GM12878 (cell line): ENCODE results near the gene GCH1.

Experiments
- CTCF ChIP-seq, 3 experiments: IDR thresholded peaks in 2 of 3; conservative IDR thresholded peaks in 1 of 3; 2 replicates each; pipeline ENCODE4 v1.5.1; 2011; ENCODE audit warnings: low read depth in 3 of 3, low read length in 3 of 3, mild to moderate bottlenecking in 3 of 3, control low read depth in 2 of 3, moderate library complexity in 2 of 3, inconsistent platforms in 1 of 3, mixed read lengths in 1 of 3; ENCODE audit not compliant: control insufficient read depth in 2 of 3, insufficient read depth in 1 of 3; ENCODE audit errors: extremely low read depth in 1 of 3
- CUX1 ChIP-seq: IDR thresholded peaks from 2 replicates; pipeline ENCODE4 v1.6.1; 2012; ENCODE audit warnings: improper control_type of control experiment, low read depth, low read length; ENCODE audit not compliant: insufficient replicate concordance
- HCFC1 ChIP-seq: fragments of 150-350 bp; IDR thresholded peaks from 2 replicates; pipeline ENCODE4 v1.6.1; 2014; ENCODE audit warnings: low read length
- MAX ChIP-seq: IDR thresholded peaks from 2 replicates; pipeline ENCODE4 v1.6.1; 2012; ENCODE audit warnings: low read depth, low read length, improper control_type of control experiment
- POLR2AphosphoS5 ChIP-seq: IDR thresholded peaks from 2 replicates; pipeline ENCODE4 v1.6.1; 2011; ENCODE audit warnings: mild to moderate bottlenecking, low read length, inconsistent platforms
- RCOR1 ChIP-seq: conservative IDR thresholded peaks from 2 replicates; pipeline ENCODE4 v1.6.1; 2012; ENCODE audit warnings: low read depth, low read length, improper control_type of control experiment
- RELA ChIP-seq: fragments of 450-650 bp; IDR thresholded peaks from 2 replicates; pipeline ENCODE4 v1.8.0; 2014; ENCODE audit warnings: borderline replicate concordance; ENCODE audit not compliant: partially characterized antibody
- REST ChIP-seq: IDR thresholded peaks from 2 replicates; pipeline ENCODE4 v1.6.1; 2012; ENCODE audit warnings: mild to moderate bottlenecking, low read depth, low read length
- TAF1 ChIP-seq: IDR thresholded peaks from 2 replicates; pipeline ENCODE4 v1.6.1; 2011; ENCODE audit warnings: mild to moderate bottlenecking, low read depth, low read length, borderline replicate concordance
- USF1 ChIP-seq: IDR thresholded peaks from 2 replicates; pipeline ENCODE4 v1.6.1; 2011; ENCODE audit warnings: borderline replicate concordance, low read depth, mild to moderate bottlenecking, moderate library complexity, mixed read lengths, low read length; ENCODE audit not compliant: insufficient read depth; ENCODE audit errors: extremely low read length
- YY1 ChIP-seq: IDR thresholded peaks from 2 replicates; pipeline ENCODE4 v1.6.1; 2011; ENCODE audit warnings: low read depth, mild to moderate bottlenecking, low read length

- TF ChIP-seq YY1 (no peak), POLR2AphosphoS5 (no peak), RELA (no peak), HCFC1 (no peak), REST (no peak), TAF1 (no peak), MAX (no peak), USF1 (no peak), CUX1 (no peak), RCOR1 (no peak), CTCF (IDR thresholded peaks at IDR 0.05 in 2 of 3, conservative IDR thresholded peaks at IDR 0.05 in 1 of 3; ENCODE audit: control insufficient read depth in 2 of 3, extremely low read depth in 1 of 3, insufficient read depth in 1 of 3, low read depth in 3 of 3, low read length in 3 of 3) (no peak)
These were observed 32.5 kb upstream of the GCH1 start for GRCh38 chr14:54935100-54935499.
